Mesodermal cell (in vitro differentiated cells): ENCODE results near the gene ZCCHC14.
"Not testable (repeated sequence)": the region's sequence is repeated elsewhere in the genome, so short reads cannot be mapped to it uniquely, and the experiment has no call there.

Experiments used
- H3K27ac ChIP-seq: 2 replicates; pipeline ENCODE4 v1.7.0; 2013; ENCODE audit warnings: mild to moderate bottlenecking, low read depth, low read length, moderate library complexity; ENCODE audit not compliant: severe bottlenecking
- H3K36me3 ChIP-seq: 2 replicates; pipeline ENCODE4 v1.7.1; 2013; ENCODE audit warnings: mild to moderate bottlenecking, low read length, moderate library complexity; ENCODE audit not compliant: control insufficient read depth, insufficient read depth
- H3K4me1 ChIP-seq: one replicate; pipeline ENCODE4 v1.7.1; 2013; ENCODE audit warnings: mild to moderate bottlenecking, low read length; ENCODE audit not compliant: insufficient read depth, control insufficient read depth, poor library complexity, severe bottlenecking
- H3K4me3 ChIP-seq: 2 replicates; pipeline ENCODE4 v1.7.0; 2013; ENCODE audit warnings: low read length, control low read depth, mild to moderate bottlenecking; ENCODE audit not compliant: insufficient read depth, poor library complexity, severe bottlenecking; ENCODE audit errors: extremely low read depth
- H3K9me3 ChIP-seq: 2 replicates; pipeline ENCODE4 v1.7.1; 2013; ENCODE audit warnings: mild to moderate bottlenecking, low read length, moderate library complexity; ENCODE audit not compliant: control insufficient read depth
- WGBS, 2 experiments: methylation state at CpG; one replicate each; pipeline ENCODE4 v1.1.5; 2013; ENCODE audit warnings: missing lambda C conversion rate in 2 of 2; ENCODE audit not compliant: insufficient coverage in 2 of 2; 5-methylcytosine and 5-hydroxymethylcytosine counted together

ZCCHC14 gene

GRCh38 chr16:87497023-87497766, 4.4 kb upstream of the ZCCHC14 start:
- H3K4me1 ChIP-seq, H3K9me3 ChIP-seq, H3K36me3 ChIP-seq, H3K4me3 ChIP-seq, H3K27ac ChIP-seq: not testable (repeated sequence)
- WGBS, 2 experiments: 95 to 96% methylated on average over 13 to 17 of the region's 18 CpGs

GRCh38 chr16:87496447-87496801, 3.6 kb upstream of the ZCCHC14 start:
- Histone ChIP-seq H3K27ac (no peak overlapping the region), H3K36me3 (peaks cover 2% of the 10 kb centered on the region), H3K9me3 (no peaks in the 10 kb centered on the region), H3K4me3 (no peak overlapping the region), H3K4me1 (peaks cover 3% of the 10 kb centered on the region)
- WGBS, 2 experiments: no CpG with 5 or more reads among the region's 2 CpGs

GRCh38 chr16:87495578-87496446, 3.0 kb upstream of the ZCCHC14 start:
- WGBS, 2 experiments: 84 to 90% methylated on average over 9 to 13 of the region's 17 CpGs

GRCh38 chr16:87493608-87494280, 920 bp upstream of the ZCCHC14 start:
- 41 to 60% methylated on average over 3 to 7 of the region's 23 CpGs for WGBS, 2 experiments
- Histone ChIP-seq H3K27ac (no peak overlapping the region), H3K4me1 (peaks cover 22% of the 10 kb centered on the region), H3K9me3 (no peaks in the 10 kb centered on the region), H3K4me3 (peak overlapping the region; percentile 40), H3K36me3 (peaks cover 6% of the 10 kb centered on the region)

More at GRCh38 chr16:87495578-87496446, 3.0 kb upstream of the ZCCHC14 start:
- Histone ChIP-seq H3K27ac (no peak overlapping the region), H3K9me3 (no peaks in the 10 kb centered on the region), H3K36me3 (peaks cover 6% of the 10 kb centered on the region), H3K4me1 (peaks cover 8% of the 10 kb centered on the region), H3K4me3 (no peak overlapping the region)

GRCh38 chr16:87492291-87492630, 563 bp downstream of the ZCCHC14 start:
- Histone ChIP-seq H3K4me3 (no peak overlapping the region), H3K27ac (no peak overlapping the region), H3K9me3 (no peaks in the 10 kb centered on the region), H3K36me3 (peaks cover 6% of the 10 kb centered on the region), H3K4me1 (peaks cover 28% of the 10 kb centered on the region)
- WGBS, 2 experiments: 0% methylated on average over 15 to 26 of the region's 74 CpGs

GRCh38 chr16:87491522-87492290, 1.1 kb downstream of the ZCCHC14 start:
- peaks cover 28% of the 10 kb centered on the region for H3K4me1 ChIP-seq
- H3K9me3 ChIP-seq: no peaks in the 10 kb centered on the region
- peaks cover 6% of the 10 kb centered on the region for H3K36me3 ChIP-seq
- H3K27ac ChIP-seq: no peak overlapping the region
- peak overlapping the region; percentile 44 for H3K4me3 ChIP-seq
- 20 to 25% methylated on average over 42 to 54 of the region's 80 CpGs for WGBS, 2 experiments

GRCh38 chr16:87490799-87491521, 1.9 kb downstream of the ZCCHC14 start:
- peak overlapping the region; percentile 44 for H3K4me3 ChIP-seq
- whole genome bisulfite sequencing, 2 experiments: 58 to 69% methylated on average over 20 to 32 of the region's 45 CpGs

GRCh38 chr16:87490096-87490798, 2.6 kb downstream of the ZCCHC14 start:
- WGBS, 2 experiments: 62 to 73% methylated on average over 13 to 16 of the region's 16 CpGs
- Histone ChIP-seq H3K9me3 (no peaks in the 10 kb centered on the region), H3K4me1 (peaks cover 39% of the 10 kb centered on the region)

More at GRCh38 chr16:87490799-87491521, 1.9 kb downstream of the ZCCHC14 start:
- H3K9me3 ChIP-seq, H3K27ac ChIP-seq, H3K36me3 ChIP-seq: not testable (repeated sequence)
- H3K4me1 ChIP-seq: peaks cover 34% of the 10 kb centered on the region

GRCh38 chr16:87489434-87490045, 3.3 kb downstream of the ZCCHC14 start:
- Histone ChIP-seq H3K36me3 (peaks cover 8% of the 10 kb centered on the region), H3K9me3 (no peaks in the 10 kb centered on the region), H3K4me3 (no peak overlapping the region), H3K4me1 (peaks cover 43% of the 10 kb centered on the region), H3K27ac (no peak overlapping the region)
- WGBS, 2 experiments: 93% methylated on average over 3 of the region's 6 CpGs; no CpG with 5 or more reads in 1 of the 2 experiments

More at GRCh38 chr16:87490096-87490798, 2.6 kb downstream of the ZCCHC14 start:
- Histone ChIP-seq H3K36me3 (peaks cover 6% of the 10 kb centered on the region), H3K4me3 (peak overlapping the region; percentile 44), H3K27ac (no peak overlapping the region)
